HEK293T (cell line): ENCODE results near the gene ING3.

Experiments used
- CTBP1 ChIP-seq: fragments of 450-650 bp; IDR thresholded peaks from 2 replicates; pipeline ENCODE4 v1.6.1; 2016; ENCODE audit warnings: borderline replicate concordance
- ELF4 ChIP-seq: fragments of 450-650 bp; IDR thresholded peaks from 2 replicates; pipeline ENCODE4 v1.6.1; 2017; ENCODE audit warnings: antibody characterized with exemption
- FOXA1 ChIP-seq: fragments of 450-650 bp; IDR thresholded peaks from 2 replicates; pipeline ENCODE4 v1.6.1; 2016; ENCODE audit warnings: mild to moderate bottlenecking
- SP1 ChIP-seq: fragments of 450-650 bp; IDR thresholded peaks from 2 replicates; pipeline ENCODE4 v1.6.1; 2017
- ZNF384 ChIP-seq: fragments of 450-650 bp; IDR thresholded peaks from 2 replicates; pipeline ENCODE4 v1.6.1; 2016
- TF ChIP-seq, protein P1 (sequence below): fragments of 450-650 bp; IDR thresholded peaks from 2 replicates; pipeline ENCODE4 v1.6.1; 2016

DNA sequence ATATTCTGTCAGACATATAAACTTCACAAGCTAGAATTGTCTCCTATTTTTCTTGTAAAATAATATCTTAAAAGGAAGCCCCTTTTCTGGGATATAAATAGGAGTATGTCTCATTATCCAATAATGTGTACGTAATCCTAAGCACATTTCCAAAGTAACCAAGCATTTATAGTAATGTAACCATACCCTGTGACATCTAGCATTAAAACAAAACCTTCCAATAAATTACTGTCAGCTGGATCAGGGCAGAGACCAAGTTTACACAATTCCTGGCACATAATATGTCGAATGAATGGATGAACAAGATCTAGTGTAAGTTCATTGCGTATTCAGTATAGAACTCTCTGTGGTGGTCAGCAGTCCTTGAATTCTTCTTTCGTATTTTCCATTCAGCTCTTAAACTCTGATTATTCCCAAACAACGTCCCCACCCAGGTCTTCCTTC lies 52.2 kb downstream of the ING3 start:
- TF ChIP-seq, protein P1, sequence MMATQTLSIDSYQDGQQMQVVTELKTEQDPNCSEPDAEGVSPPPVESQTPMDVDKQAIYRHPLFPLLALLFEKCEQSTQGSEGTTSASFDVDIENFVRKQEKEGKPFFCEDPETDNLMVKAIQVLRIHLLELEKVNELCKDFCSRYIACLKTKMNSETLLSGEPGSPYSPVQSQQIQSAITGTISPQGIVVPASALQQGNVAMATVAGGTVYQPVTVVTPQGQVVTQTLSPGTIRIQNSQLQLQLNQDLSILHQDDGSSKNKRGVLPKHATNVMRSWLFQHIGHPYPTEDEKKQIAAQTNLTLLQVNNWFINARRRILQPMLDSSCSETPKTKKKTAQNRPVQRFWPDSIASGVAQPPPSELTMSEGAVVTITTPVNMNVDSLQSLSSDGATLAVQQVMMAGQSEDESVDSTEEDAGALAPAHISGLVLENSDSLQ: peak; percentile 91
- TF ChIP-seq FOXA1 (no peak), ZNF384 (no peak), CTBP1 (no peak), ELF4 (no peak), SP1 (no peak)
